ENCODE measurements around the gene CD8A.
"Not testable (repeated sequence)": the region's sequence is repeated elsewhere in the genome, so short reads cannot be mapped to it uniquely, and the experiment has no call there.

Gene CD8A

GRCh38 chr2:86765310-86765695 lies 25.4 kb downstream of the CD8A start:
- Histone ChIP-seq H3K4me3 (ENCODE audit: low read length) (no peak overlapping the region), H3K36me3 (ENCODE audit: control insufficient read depth, insufficient read depth, low read length) (peaks cover 8% of the 10 kb centered on the region), H3K27ac (ENCODE audit: low read depth, low read length) (no peak overlapping the region), H3K9ac (ENCODE audit: low read length) (no peak overlapping the region), H3K4me1 (ENCODE audit: control insufficient read depth, insufficient read depth, low read length) (no peaks in the 10 kb centered on the region), H3K27me3 (ENCODE audit: control insufficient read depth, insufficient read depth, low read length) (no peaks in the 10 kb centered on the region)

DNA sequence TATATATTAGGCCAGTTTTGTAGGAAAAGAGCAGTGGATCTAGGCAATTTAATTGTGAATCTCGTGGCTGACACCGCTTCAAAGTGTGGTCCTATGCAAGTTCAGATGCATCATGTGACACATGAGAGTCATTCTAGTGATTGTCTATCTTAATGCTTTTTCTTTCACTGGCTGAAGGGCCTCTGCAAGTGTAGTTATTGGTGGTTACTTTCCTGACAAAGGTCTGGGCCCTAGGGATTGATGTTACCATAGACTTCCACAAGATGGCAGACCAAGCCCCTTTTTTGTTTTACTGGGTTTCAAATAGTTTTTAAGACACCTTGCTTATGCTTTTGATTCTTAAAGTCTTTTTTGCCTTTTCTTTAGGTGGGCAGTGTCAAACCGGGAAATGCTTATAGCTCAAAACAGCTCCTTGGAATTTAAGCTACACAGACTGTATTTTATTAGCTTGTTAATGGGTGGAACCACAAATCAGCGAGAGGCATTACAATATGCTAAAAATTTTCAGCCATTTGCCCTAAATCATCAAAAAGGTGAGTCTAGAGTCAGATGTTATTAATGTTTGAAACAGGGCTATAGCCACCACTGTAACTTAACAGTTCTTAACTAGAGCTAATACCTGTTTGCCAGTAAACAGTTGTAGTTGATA lies 25.9 kb downstream of the CD8A start:
- no peak overlapping the region for H3K27ac ChIP-seq (ENCODE audit: low read depth, low read length)
- no peaks in the 10 kb centered on the region for H3K4me1 ChIP-seq (ENCODE audit: control insufficient read depth, insufficient read depth, low read length)
- H3K27me3 ChIP-seq (ENCODE audit: control insufficient read depth, insufficient read depth, low read length) = no peaks in the 10 kb centered on the region
- no peak overlapping the region for H3K4me3 ChIP-seq (ENCODE audit: low read length)
- H3K36me3 ChIP-seq (ENCODE audit: control insufficient read depth, insufficient read depth, low read length) = peaks cover 4% of the 10 kb centered on the region
- H3K9ac ChIP-seq (ENCODE audit: low read length) = no peak overlapping the region

GRCh38 chr2:86760371-86760770 lies 30.3 kb downstream of the CD8A start:
- Histone ChIP-seq H3K27me3 (ENCODE audit: control insufficient read depth, insufficient read depth, low read length) (no peaks in the 10 kb centered on the region), H3K4me3 (ENCODE audit: low read length) (no peak overlapping the region), H3K9ac (ENCODE audit: low read length) (no peak overlapping the region), H3K36me3 (ENCODE audit: control insufficient read depth, insufficient read depth, low read length) (no peaks in the 10 kb centered on the region), H3K4me1 (ENCODE audit: control insufficient read depth, insufficient read depth, low read length) (no peaks in the 10 kb centered on the region), H3K27ac (ENCODE audit: low read depth, low read length) (no peak overlapping the region)

DNA sequence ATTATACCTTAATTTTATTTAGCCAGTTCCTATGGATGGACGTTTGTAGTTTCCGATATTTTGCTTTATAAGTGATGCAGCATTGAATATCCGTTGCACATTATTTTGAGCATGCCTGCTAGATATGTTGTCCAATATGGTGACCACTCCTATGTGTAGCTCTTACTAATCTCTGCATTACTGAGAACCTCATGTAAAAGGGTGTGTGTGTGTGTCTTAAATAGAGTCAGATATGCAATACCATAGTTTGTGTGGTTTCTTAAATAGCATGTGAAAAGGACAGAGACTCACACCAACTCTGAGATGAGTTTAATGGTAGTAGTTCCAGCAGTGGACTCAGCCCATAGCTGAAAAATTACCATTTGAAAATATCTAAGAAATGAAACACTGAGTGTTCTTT lies 32.3 kb downstream of the CD8A start:
- Histone ChIP-seq H3K4me3 (ENCODE audit: low read length) (no peak overlapping the region), H3K27me3 (ENCODE audit: control insufficient read depth, insufficient read depth, low read length) (no peaks in the 10 kb centered on the region), H3K9ac (ENCODE audit: low read length) (no peak overlapping the region), H3K27ac (ENCODE audit: low read depth, low read length) (no peak overlapping the region), H3K36me3 (ENCODE audit: control insufficient read depth, insufficient read depth, low read length) (peaks cover 2% of the 10 kb centered on the region), H3K4me1 (ENCODE audit: control insufficient read depth, insufficient read depth, low read length) (no peaks in the 10 kb centered on the region)

- no peaks in the 10 kb centered on the region for H3K4me1 ChIP-seq (ENCODE audit: control insufficient read depth, insufficient read depth, low read length)
- no peak overlapping the region for H3K4me3 ChIP-seq (ENCODE audit: low read length)
- peaks cover 10% of the 10 kb centered on the region for H3K36me3 ChIP-seq (ENCODE audit: control insufficient read depth, insufficient read depth, low read length)
- no peak overlapping the region for H3K27ac ChIP-seq (ENCODE audit: low read depth, low read length)
- no peak overlapping the region for H3K9ac ChIP-seq (ENCODE audit: low read length)
- no peaks in the 10 kb centered on the region for H3K27me3 ChIP-seq (ENCODE audit: control insufficient read depth, insufficient read depth, low read length)
Observed at GRCh38 chr2:86753606-86754005, 37.1 kb downstream of the CD8A start.

- H3K27me3 ChIP-seq (ENCODE audit: control insufficient read depth, insufficient read depth, low read length) = no peaks in the 10 kb centered on the region
- H3K27ac ChIP-seq (ENCODE audit: low read depth, low read length) = no peak overlapping the region
- H3K36me3 ChIP-seq (ENCODE audit: control insufficient read depth, insufficient read depth, low read length) = peaks cover 10% of the 10 kb centered on the region
- no peak overlapping the region for H3K4me3 ChIP-seq (ENCODE audit: low read length)
- no peak overlapping the region for H3K9ac ChIP-seq (ENCODE audit: low read length)
- H3K4me1 ChIP-seq (ENCODE audit: control insufficient read depth, insufficient read depth, low read length) = no peaks in the 10 kb centered on the region
Observed at GRCh38 chr2:86752934-86753333, 37.8 kb downstream of the CD8A start.

GRCh38 chr2:86751778-86752177 lies 38.9 kb downstream of the CD8A start:
- H3K27me3 ChIP-seq (ENCODE audit: control insufficient read depth, insufficient read depth, low read length) = no peaks in the 10 kb centered on the region
- H3K36me3 ChIP-seq (ENCODE audit: control insufficient read depth, insufficient read depth, low read length) = peaks cover 10% of the 10 kb centered on the region
- no peak overlapping the region for H3K4me3 ChIP-seq (ENCODE audit: low read length)
- no peaks in the 10 kb centered on the region for H3K4me1 ChIP-seq (ENCODE audit: control insufficient read depth, insufficient read depth, low read length)
- H3K9ac ChIP-seq (ENCODE audit: low read length) = no peak overlapping the region
- H3K27ac ChIP-seq (ENCODE audit: low read depth, low read length) = no peak overlapping the region

GRCh38 chr2:86750240-86750839 lies 40.4 kb downstream of the CD8A start:
- no peaks in the 10 kb centered on the region for H3K4me1 ChIP-seq (ENCODE audit: control insufficient read depth, insufficient read depth, low read length)
- H3K36me3 ChIP-seq (ENCODE audit: control insufficient read depth, insufficient read depth, low read length) = peaks cover 10% of the 10 kb centered on the region

GRCh38 chr2:86747711-86748639 lies 42.7 kb downstream of the CD8A start:
- Histone ChIP-seq H3K27me3 (ENCODE audit: control insufficient read depth, insufficient read depth, low read length) (no peaks in the 10 kb centered on the region), H3K27ac (ENCODE audit: low read depth, low read length) (no peak overlapping the region), H3K4me3 (ENCODE audit: low read length) (no peak overlapping the region), H3K36me3 (ENCODE audit: control insufficient read depth, insufficient read depth, low read length) (peaks cover 9% of the 10 kb centered on the region), H3K4me1 (ENCODE audit: control insufficient read depth, insufficient read depth, low read length) (no peaks in the 10 kb centered on the region), H3K9ac (ENCODE audit: low read length) (no peak overlapping the region)

More at GRCh38 chr2:86750240-86750839, 40.4 kb downstream of the CD8A start:
- H3K4me3 ChIP-seq (ENCODE audit: low read length) = no peak overlapping the region
- H3K9ac ChIP-seq (ENCODE audit: low read length) = no peak overlapping the region
- H3K27me3 ChIP-seq (ENCODE audit: control insufficient read depth, insufficient read depth, low read length) = no peaks in the 10 kb centered on the region
- H3K27ac ChIP-seq (ENCODE audit: low read depth, low read length) = no peak overlapping the region

DNA sequence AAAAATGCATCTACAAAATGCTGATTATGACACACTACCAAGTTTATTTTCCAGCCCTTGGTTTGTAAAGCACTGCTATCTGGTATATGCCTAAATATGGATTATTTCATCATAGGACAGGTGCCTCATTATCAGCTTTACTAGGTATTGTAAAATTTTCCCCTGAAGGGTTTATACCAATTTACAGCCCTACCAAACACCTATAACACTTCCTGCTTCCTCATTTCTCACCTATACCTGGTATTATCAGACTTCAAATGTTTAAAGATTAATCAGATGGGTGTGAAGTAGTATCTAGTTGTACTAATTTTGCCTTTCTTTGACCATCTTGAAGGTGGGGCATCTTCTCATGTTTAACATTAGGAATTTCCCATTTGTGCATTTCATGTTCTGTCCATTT lies 43.8 kb downstream of the CD8A start:
- no peak overlapping the region for H3K27ac ChIP-seq (ENCODE audit: low read depth, low read length)
- no peaks in the 10 kb centered on the region for H3K4me1 ChIP-seq (ENCODE audit: control insufficient read depth, insufficient read depth, low read length)
- H3K27me3 ChIP-seq (ENCODE audit: control insufficient read depth, insufficient read depth, low read length) = no peaks in the 10 kb centered on the region
- no peak overlapping the region for H3K9ac ChIP-seq (ENCODE audit: low read length)
- H3K4me3 ChIP-seq (ENCODE audit: low read length) = no peak overlapping the region
- peaks cover 5% of the 10 kb centered on the region for H3K36me3 ChIP-seq (ENCODE audit: control insufficient read depth, insufficient read depth, low read length)

DNA sequence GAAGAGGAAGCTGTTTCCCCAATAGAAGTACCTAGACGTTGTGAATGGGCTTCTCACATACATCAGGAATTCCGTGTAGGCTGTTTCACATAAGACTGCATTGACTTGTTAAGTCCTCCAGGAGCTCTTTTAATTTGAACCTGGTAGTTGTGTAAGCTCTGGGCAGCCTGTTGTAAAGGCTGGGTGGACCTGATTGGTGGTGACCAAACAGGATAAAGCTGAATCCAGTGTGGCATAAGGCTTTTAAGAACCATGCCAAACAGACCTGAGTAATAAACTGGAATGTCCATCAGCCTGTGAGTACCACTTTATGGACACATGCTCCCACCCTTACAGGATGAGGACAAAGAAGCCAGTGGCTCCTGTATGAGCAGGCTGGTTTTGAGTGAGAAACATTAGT lies 46.6 kb downstream of the CD8A start:
- Histone ChIP-seq H3K27ac (ENCODE audit: low read depth, low read length) (no peak overlapping the region), H3K4me1 (ENCODE audit: control insufficient read depth, insufficient read depth, low read length) (no peaks in the 10 kb centered on the region), H3K4me3 (ENCODE audit: low read length) (no peak overlapping the region), H3K27me3 (ENCODE audit: control insufficient read depth, insufficient read depth, low read length) (no peaks in the 10 kb centered on the region), H3K9ac (ENCODE audit: low read length) (no peak overlapping the region), H3K36me3 (ENCODE audit: control insufficient read depth, insufficient read depth, low read length) (peaks cover 5% of the 10 kb centered on the region)

- H3K4me1 ChIP-seq (ENCODE audit: control insufficient read depth, insufficient read depth, low read length); H3K9ac ChIP-seq (ENCODE audit: low read length); H3K27ac ChIP-seq (ENCODE audit: low read depth, low read length); H3K4me3 ChIP-seq (ENCODE audit: low read length); H3K36me3 ChIP-seq (ENCODE audit: control insufficient read depth, insufficient read depth, low read length); H3K27me3 ChIP-seq (ENCODE audit: control insufficient read depth, insufficient read depth, low read length): not testable (repeated sequence)
Observed at GRCh38 chr2:86741889-86742498, 48.7 kb downstream of the CD8A start.
